Right lobe of liver (tissue), 6 donors: Measurements from ENCODE around the gene PLA2G2C. TPM values are rescaled to one million over a fixed set of nuclear protein-coding genes. Genes with fewer than 3 reads are reported as not detected.

Source experiments
- ATAC-seq, 4 donors: fragments of 200-7000 bp; cut with Tn5 transposase; one replicate each; pipeline ENCODE4 v1.9.1; 2020; ENCODE audit warnings: mild to moderate bottlenecking in 4 of 4, moderate library complexity in 4 of 4
- DNase-seq, 3 donors: peaks; one replicate each; pipeline ENCODE4 v3.0.0-alpha.2; 2020
- H3K27ac ChIP-seq, 3 donors: fragments of 200-600 bp; one replicate each; pipeline ENCODE4 v1.8.0; 2022
- H3K27me3 ChIP-seq, 2 donors: fragments of 200-600 bp; one replicate each; pipeline ENCODE4 v1.8.0; 2022
- H3K36me3 ChIP-seq, 4 donors: fragments of 200-600 bp; sonication (generic) in 1 of 4; one replicate each; pipeline versions ENCODE4 v1.5.1 to v1.8.0; 2017 to 2022; ENCODE audit warnings: control low read depth in 1 of 4
- H3K4me1 ChIP-seq, 4 donors: fragments of 200-600 bp; sonication (generic) in 1 of 4; one replicate each; pipeline versions ENCODE4 v1.5.1 to v1.8.0; 2017 to 2022; ENCODE audit warnings: control low read depth in 1 of 4
- H3K4me3 ChIP-seq, 3 donors: fragments of 200-600 bp; one replicate each; pipeline ENCODE4 v1.8.0; 2022
- H3K9me3 ChIP-seq, 4 donors: fragments of 200-600 bp; sonication (generic) in 1 of 4; one replicate each; pipeline versions ENCODE4 v1.5.1 to v1.8.0; 2017 to 2022; ENCODE audit warnings: control low read depth in 1 of 4
- POLR2A ChIP-seq: fragments of 450-650 bp; IDR thresholded peaks from one replicate; pipeline ENCODE4 v1.6.1; 2017; ENCODE audit warnings: antibody characterized with exemption, mild to moderate bottlenecking
- WGBS: methylation state at CpG from one replicate; pipeline ENCODE4 v1.1.6; 2018; ENCODE audit warnings: low coverage, low lambda C conversion rate; ENCODE audit not compliant: insufficient coverage; ENCODE audit errors: missing lambda C conversion rate; 5-methylcytosine and 5-hydroxymethylcytosine counted together
- intact Hi-C, 2 donors: fragments of 100-400 bp; cut with DNase I; formaldehyde crosslinking; loops; one replicate each; pipeline versions ENCODE4 v1.11.2 to v1.14.1; 2022
- total RNA-seq, 6 experiments: library from RNA; depleted of rRNA in 2 of 6; stranded (reverse); fragments of >200 nt in 2 of 6; fragmentation: NEBNext Ultra II Directional in 3 of 6; extraction: Animal tissue kit (Norgen Biotek cat#: 25700) in 3 of 6; gene quantifications; one replicate each; pipeline versions ENCODE4 v1.1.0 to v1.2.4, GENCODE V29; 2016 to 2023
- TF ChIP-seq, protein P1 (sequence below), 4 donors: fragments of 200-600 bp in 3 of 4; fragments of 450-650 bp in 1 of 4; IDR thresholded peaks; one replicate each; pipeline versions ENCODE4 v1.5.1 to v1.8.0; 2016 to 2022; ENCODE audit warnings: antibody characterized with exemption in 4 of 4, mild to moderate bottlenecking in 2 of 4
- donor health status: DM: no; HTN: yes; CAD: no.
- donor health status: DM: no; HTN: no; CAD: no.
- donor health status: DM: no; HTN: no; CAD: no.
- donor health status: DM: no; HTN: yes; CAD: no.
- donor health status: DM: no; HTN: yes; CAD: no.

PLA2G2C gene
- total RNA-seq, 6 experiments from 2014 or later = not detected

DNA sequence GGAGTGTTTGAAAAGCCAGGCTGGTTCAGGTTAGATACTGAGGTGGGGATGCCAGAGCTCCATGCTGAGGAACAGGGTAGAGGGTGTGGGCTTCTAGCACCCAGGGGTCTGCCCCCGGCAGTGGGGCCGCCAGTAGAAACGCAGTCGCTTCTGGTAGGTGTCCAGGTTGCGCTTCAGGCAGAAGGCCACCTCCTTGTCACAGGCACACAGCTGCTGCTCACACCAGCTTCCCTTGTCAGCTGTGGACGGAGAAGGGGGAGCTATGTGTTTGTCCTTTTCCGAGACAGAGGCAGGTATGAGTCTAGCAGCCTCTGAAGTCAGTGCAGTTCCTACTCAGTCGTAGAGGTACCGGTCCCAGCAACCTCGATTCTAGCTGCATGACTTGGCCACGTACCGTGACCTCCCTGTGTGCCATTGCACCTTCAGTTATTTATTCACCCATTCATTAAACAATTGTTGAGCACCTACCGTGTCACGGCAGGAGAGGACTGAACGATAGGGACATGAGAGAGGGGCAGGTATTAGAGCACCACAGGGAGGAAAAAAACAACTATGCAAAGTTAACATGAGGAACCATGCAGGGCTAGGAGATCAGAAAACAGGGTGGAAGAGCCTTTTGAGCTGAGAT lies 72.2 kb downstream of the PLA2G2C start:
- H3K9me3 ChIP-seq = no peaks in the 10 kb centered on the region

More for the DNA sequence above, 72.2 kb downstream of the PLA2G2C start:
- WGBS = 44% methylated on average over 10 of the region's 15 CpGs
- Histone ChIP-seq H3K27me3 (no peaks in the 10 kb centered on the region), H3K4me3 (no peak overlapping the region), H3K4me1 (no peaks in the 10 kb centered on the region), H3K36me3 (no peaks in the 10 kb centered on the region), H3K27ac (no peak overlapping the region)
- DNase-seq (peak in 1 of 3 donors; percentile 25), ATAC-seq (no peak)
- intact Hi-C loops = no loop called here
- TF ChIP-seq, protein P1, sequence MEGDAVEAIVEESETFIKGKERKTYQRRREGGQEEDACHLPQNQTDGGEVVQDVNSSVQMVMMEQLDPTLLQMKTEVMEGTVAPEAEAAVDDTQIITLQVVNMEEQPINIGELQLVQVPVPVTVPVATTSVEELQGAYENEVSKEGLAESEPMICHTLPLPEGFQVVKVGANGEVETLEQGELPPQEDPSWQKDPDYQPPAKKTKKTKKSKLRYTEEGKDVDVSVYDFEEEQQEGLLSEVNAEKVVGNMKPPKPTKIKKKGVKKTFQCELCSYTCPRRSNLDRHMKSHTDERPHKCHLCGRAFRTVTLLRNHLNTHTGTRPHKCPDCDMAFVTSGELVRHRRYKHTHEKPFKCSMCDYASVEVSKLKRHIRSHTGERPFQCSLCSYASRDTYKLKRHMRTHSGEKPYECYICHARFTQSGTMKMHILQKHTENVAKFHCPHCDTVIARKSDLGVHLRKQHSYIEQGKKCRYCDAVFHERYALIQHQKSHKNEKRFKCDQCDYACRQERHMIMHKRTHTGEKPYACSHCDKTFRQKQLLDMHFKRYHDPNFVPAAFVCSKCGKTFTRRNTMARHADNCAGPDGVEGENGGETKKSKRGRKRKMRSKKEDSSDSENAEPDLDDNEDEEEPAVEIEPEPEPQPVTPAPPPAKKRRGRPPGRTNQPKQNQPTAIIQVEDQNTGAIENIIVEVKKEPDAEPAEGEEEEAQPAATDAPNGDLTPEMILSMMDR (IDR thresholded peaks at IDR 0.05) = no peak
- no peak for TF ChIP-seq POLR2A

Other genes starting within 250 kb of the PLA2G2C start
- 1,000 to 10,000 TPM in 1 of 6 experiments, 100 to 1,000 TPM in 5; 109 to 1,136 (median 151) TPM for gene PLA2G2A, start 206.9 kb downstream of the PLA2G2C start, total RNA-seq
- gene PLA2G5, start 116.3 kb downstream of the PLA2G2C start, total RNA-seq = 1 to 10 TPM in 5 of 6 experiments, under 1 TPM in 1; 0.62 to 4.8 (median 3.2) TPM
- gene PLA2G2D, start 67.0 kb downstream of the PLA2G2C start, total RNA-seq = under 1 TPM in 1 of 6 experiments, not detected in 5; 0.10 TPM
- not detected for gene PLA2G2F, start 47.2 kb downstream of the PLA2G2C start, total RNA-seq
- 1 to 10 TPM in 4 of 6 experiments, under 1 TPM in 2; 0.35 to 2.5 (median 1.8) TPM for gene UBXN10, start 422 bp downstream of the PLA2G2C start, total RNA-seq
- not detected for gene VWA5B1, start 104.4 kb upstream of the PLA2G2C start, total RNA-seq